Kidney (tissue), 14 donors: Measurements from ENCODE around the gene STK24. TPM values are rescaled to one million over a fixed set of nuclear protein-coding genes. Genes with fewer than 3 reads are reported as not detected.

Experiments
- DNase-seq, 5 donors: peaks; one replicate each; pipeline ENCODE4 v3.0.0-alpha.2; 2013 to 2020
- FAIRE-seq: peaks from 2 replicates; lab custom pipeline; 2012; peaks lifted over from hg19 to GRCh38; lab: Jason Lieb, UNC
- H3K27ac ChIP-seq, 2 donors: one replicate each; pipeline ENCODE4 v1.7.0; 2013; ENCODE audit warnings: low read depth in 2 of 2, low read length in 2 of 2, inconsistent platforms in 1 of 2
- H3K27me3 ChIP-seq: one replicate; pipeline ENCODE4 v1.7.1; 2013; ENCODE audit warnings: low read length, inconsistent platforms; ENCODE audit not compliant: control insufficient read depth, insufficient read depth
- H3K36me3 ChIP-seq, 3 donors: one replicate each; pipeline versions ENCODE4 v1.7.0 to v1.7.1; 2013; ENCODE audit warnings: low read length in 3 of 3, control low read depth in 1 of 3, inconsistent platforms in 1 of 3; ENCODE audit not compliant: insufficient read depth in 3 of 3, control insufficient read depth in 2 of 3
- H3K4me1 ChIP-seq, 3 donors: one replicate each; pipeline versions ENCODE4 v1.7.0 to v1.7.1; 2013; ENCODE audit warnings: low read length in 3 of 3, inconsistent platforms in 1 of 3, low read depth in 1 of 3; ENCODE audit not compliant: control insufficient read depth in 2 of 3, insufficient read depth in 2 of 3
- H3K4me3 ChIP-seq, 3 donors: one replicate each; pipeline versions ENCODE4 v1.7.0 to v1.8.1; 2013; ENCODE audit warnings: low read length in 3 of 3, control low read depth in 1 of 3, inconsistent platforms in 1 of 3
- H3K9ac ChIP-seq, 3 donors: one replicate each; pipeline versions ENCODE4 v1.7.0 to v1.7.1; 2013; ENCODE audit warnings: low read length in 3 of 3, control low read depth in 1 of 3, inconsistent platforms in 1 of 3
- H3K9me3 ChIP-seq, 3 donors: one replicate each; pipeline versions ENCODE4 v1.7.0 to v1.7.1; 2013; ENCODE audit warnings: low read length in 3 of 3, control low read depth in 1 of 3, inconsistent platforms in 1 of 3; ENCODE audit not compliant: control insufficient read depth in 2 of 3, insufficient read depth in 1 of 3
- CTCF ChIP-seq: IDR thresholded peaks from 3 replicates; pipeline ENCODE4 v1.5.1; 2012; ENCODE audit warnings: mild to moderate bottlenecking, moderate library complexity, borderline replicate concordance; ENCODE audit not compliant: insufficient read depth; ENCODE audit errors: extremely low read depth
- intact Hi-C: fragments of 100-400 bp; cut with DNase I; formaldehyde crosslinking; loops from one replicate; pipeline ENCODE4 v1.11.1; 2022
- polyA plus RNA-seq: library from polyadenylated mRNA; stranded (reverse); fragments of 350-450 nt; fragmentation: Illumina TruSeq; extraction: RNeasy Lipid Tissue Mini Kit (QIAGEN cat#74804); gene quantifications from one replicate; pipeline ENCODE4 v1.2.3, GENCODE V29; 2014; ENCODE audit warnings: low read depth, low replicate concordance; ENCODE audit not compliant: insufficient read depth
- total RNA-seq: library from RNA; stranded (reverse); fragmentation: NEBNext Ultra II Directional; extraction: Animal tissue kit (Norgen Biotek cat#: 25700); gene quantifications from one replicate; pipeline ENCODE4 v1.2.1, GENCODE V29; 2021
- donor health status: control.
- donor health status: control.
- donor health status: control.
- donor health status: control.
- donor health status: control.
- donor health status: DM: yes; HTN: yes; CAD: no.
- donor health status: Normal renal cell carcinoma (clear cell type).

The STK24 gene
- total and polyA plus RNA-seq, 2 donors from 2014 or later: 56.7 to 122 TPM

GRCh38 chr13:98448642-98448928 is 128.3 kb downstream of the STK24 start:
- no peak overlapping the region for H3K4me3 ChIP-seq
- no peaks in the 10 kb centered on the region for H3K27me3 ChIP-seq
- H3K9ac ChIP-seq: no peak overlapping the region
- intact Hi-C loops: loop anchor here (5.0 kb wide), 1 partner anchor 204 kb away; no protein-coding TSS in a partner anchor
- H3K9me3 ChIP-seq: no peaks in the 10 kb centered on the region
- DNase-seq (no peak), FAIRE-seq (no peak)
- peaks cover 0 to 6% (median 5%) of the 10 kb centered on the region in 3 donors for H3K4me1 ChIP-seq
- no peak overlapping the region for H3K27ac ChIP-seq
- TF ChIP-seq CTCF: no peak
- peaks cover 8 to 38% (median 11%) of the 10 kb centered on the region in 3 donors for H3K36me3 ChIP-seq

DNA sequence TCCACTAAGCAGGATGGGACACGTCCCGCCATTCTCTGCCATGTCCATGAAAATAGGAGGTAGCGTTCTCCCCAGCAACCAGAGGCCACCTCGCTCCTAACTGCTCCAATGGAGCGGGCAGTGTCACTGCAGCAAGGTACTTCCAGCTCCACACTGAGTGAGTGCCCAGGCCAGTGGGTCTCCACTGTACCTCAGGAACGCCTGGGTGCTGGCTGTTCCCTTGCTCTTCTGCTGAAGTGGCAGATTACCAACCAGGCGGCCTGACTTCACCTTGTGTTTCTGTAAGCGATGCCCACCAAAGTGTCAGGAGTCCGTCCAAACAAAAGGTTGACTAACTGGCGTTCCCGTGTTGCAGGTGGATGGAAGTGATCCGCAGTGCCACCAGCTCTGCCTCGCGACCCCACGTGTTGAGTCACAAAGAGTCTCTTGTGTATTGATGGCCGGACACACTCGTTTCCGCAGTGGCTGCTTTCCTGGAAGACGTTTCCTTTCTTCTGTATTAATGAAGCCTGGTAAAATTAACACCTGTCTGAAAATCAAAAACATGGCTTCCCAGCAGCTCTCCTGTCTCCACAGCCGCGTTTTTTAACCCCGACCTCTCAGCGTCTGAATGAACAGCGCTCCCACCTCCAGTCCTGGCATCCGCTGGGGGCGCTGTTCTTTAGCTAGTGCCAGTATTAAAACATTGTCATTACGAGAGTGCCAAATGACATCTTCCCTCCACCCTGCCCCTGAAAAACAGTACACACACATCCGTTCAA is 128.8 kb downstream of the STK24 start:
- Histone ChIP-seq H3K4me1 (peaks cover 0 to 6% (median 5%) of the 10 kb centered on the region in 3 donors), H3K27ac (no peak overlapping the region), H3K36me3 (peaks cover 8 to 44% (median 11%) of the 10 kb centered on the region in 3 donors), H3K9me3 (no peaks in the 10 kb centered on the region), H3K4me3 (no peak overlapping the region), H3K9ac (no peak overlapping the region), H3K27me3 (no peaks in the 10 kb centered on the region)
- no peak for FAIRE-seq
- peak in 4 of 5 donors; percentile 66 to 82 (median 73) for DNase-seq
- peak; percentile 22 for TF ChIP-seq CTCF
- intact Hi-C loops: loop anchor here (5.0 kb wide), 1 partner anchor 204 kb away; no protein-coding TSS in a partner anchor

GRCh38 chr13:98447130-98447529 is 129.8 kb downstream of the STK24 start:
- Histone ChIP-seq H3K9ac (no peak overlapping the region), H3K4me1 (peaks cover 0 to 6% (median 5%) of the 10 kb centered on the region in 3 donors), H3K27me3 (no peaks in the 10 kb centered on the region), H3K27ac (no peak overlapping the region), H3K36me3 (peaks cover 8 to 53% (median 11%) of the 10 kb centered on the region in 3 donors), H3K9me3 (no peaks in the 10 kb centered on the region), H3K4me3 (no peak overlapping the region)
- TF ChIP-seq CTCF: no peak
- DNase-seq: peak in 1 of 5 donors; percentile 37
- intact Hi-C loops: loop anchor here (5.0 kb wide), 1 partner anchor 205 kb away; no protein-coding TSS in a partner anchor
- no peak for FAIRE-seq
